Endodermal cell (in vitro differentiated cells): ENCODE measurements around the gene PGC. TPM values are rescaled to one million over a fixed set of nuclear protein-coding genes. Genes with fewer than 3 reads are reported as not detected.

Experiments
- DNase-seq: peaks from one replicate; pipeline ENCODE4 v3.0.0-alpha.2; 2017
- H3K27ac ChIP-seq: 2 replicates; pipeline ENCODE4 v1.5.1; 2013; ENCODE audit warnings: mild to moderate bottlenecking, low read depth, low read length, moderate library complexity
- H3K27me3 ChIP-seq: 2 replicates; pipeline ENCODE4 v1.6.1; 2013; ENCODE audit warnings: mild to moderate bottlenecking, low read length, moderate library complexity; ENCODE audit not compliant: insufficient read depth, control insufficient read depth, poor library complexity, severe bottlenecking
- H3K36me3 ChIP-seq: 2 replicates; pipeline ENCODE4 v1.7.0; 2013; ENCODE audit warnings: mild to moderate bottlenecking, low read length, moderate library complexity; ENCODE audit not compliant: control insufficient read depth, insufficient read depth
- H3K4me1 ChIP-seq: one replicate; pipeline ENCODE4 v1.7.0; 2013; ENCODE audit warnings: low read length; ENCODE audit not compliant: control insufficient read depth, insufficient read depth
- H3K4me3 ChIP-seq: 2 replicates; pipeline ENCODE4 v1.5.1; 2013; ENCODE audit warnings: mild to moderate bottlenecking, low read length, moderate library complexity
- H3K9ac ChIP-seq: 2 replicates; pipeline ENCODE4 v1.6.1; 2013; ENCODE audit warnings: mild to moderate bottlenecking, low read length, moderate library complexity; ENCODE audit not compliant: poor library complexity, severe bottlenecking; ENCODE audit errors: extremely low read depth
- H3K9me3 ChIP-seq: 2 replicates; pipeline ENCODE4 v1.6.1; 2013; ENCODE audit warnings: mild to moderate bottlenecking, low read length, moderate library complexity; ENCODE audit not compliant: control insufficient read depth
- H3K27ac Mint-ChIP-seq: 2 replicates; pipeline ENCODE4 v1.8.0; 2020; ENCODE audit warnings: mixed read lengths
- H3K27me3 Mint-ChIP-seq: 2 replicates; pipeline ENCODE4 v1.8.0; 2021; ENCODE audit warnings: mild to moderate bottlenecking, mixed read lengths; ENCODE audit not compliant: insufficient read depth
- H3K36me3 Mint-ChIP-seq: 2 replicates; pipeline ENCODE4 v1.8.0; 2020; ENCODE audit warnings: low read depth, mixed read lengths
- H3K4me1 Mint-ChIP-seq: 2 replicates; pipeline ENCODE4 v1.8.0; 2020; ENCODE audit warnings: mixed read lengths
- H3K4me3 Mint-ChIP-seq: 2 replicates; pipeline ENCODE4 v1.8.0; 2020; ENCODE audit warnings: mild to moderate bottlenecking, moderate library complexity, mixed read lengths
- H3K9me3 Mint-ChIP-seq: 2 replicates; pipeline ENCODE4 v1.8.0; 2020; ENCODE audit warnings: mild to moderate bottlenecking, mixed read lengths
- WGBS, 2 experiments: methylation state at CpG; one replicate each; pipeline versions ENCODE4 v1.1.5 to v1.1.7; 2013; ENCODE audit warnings: missing lambda C conversion rate in 2 of 2, mixed read lengths in 1 of 2; ENCODE audit not compliant: insufficient coverage in 1 of 2, insufficient read length in 1 of 2; 5-methylcytosine and 5-hydroxymethylcytosine counted together
- total RNA-seq, 2 donors: library from RNA; stranded (reverse); fragmentation: NEBNext Ultra II Directional in 1 of 2; extraction: Animal tissue kit (Norgen Biotek cat#: 25700) in 1 of 2; gene quantifications; 2 replicates in 1 of 2; 3 replicates in 1 of 2; pipeline ENCODE4 v1.2.1, GENCODE V29; 2021
- TF ChIP-seq, protein P1 (sequence below): fragments of 200-600 bp; sonication (generic); conservative IDR thresholded peaks from 2 replicates; pipeline ENCODE4 v1.5.0; 2021; ENCODE audit warnings: antibody characterized with exemption, mild to moderate bottlenecking

Gene PGC
- total RNA-seq, 2 donors from 2014 or later, result not detected

DNA sequence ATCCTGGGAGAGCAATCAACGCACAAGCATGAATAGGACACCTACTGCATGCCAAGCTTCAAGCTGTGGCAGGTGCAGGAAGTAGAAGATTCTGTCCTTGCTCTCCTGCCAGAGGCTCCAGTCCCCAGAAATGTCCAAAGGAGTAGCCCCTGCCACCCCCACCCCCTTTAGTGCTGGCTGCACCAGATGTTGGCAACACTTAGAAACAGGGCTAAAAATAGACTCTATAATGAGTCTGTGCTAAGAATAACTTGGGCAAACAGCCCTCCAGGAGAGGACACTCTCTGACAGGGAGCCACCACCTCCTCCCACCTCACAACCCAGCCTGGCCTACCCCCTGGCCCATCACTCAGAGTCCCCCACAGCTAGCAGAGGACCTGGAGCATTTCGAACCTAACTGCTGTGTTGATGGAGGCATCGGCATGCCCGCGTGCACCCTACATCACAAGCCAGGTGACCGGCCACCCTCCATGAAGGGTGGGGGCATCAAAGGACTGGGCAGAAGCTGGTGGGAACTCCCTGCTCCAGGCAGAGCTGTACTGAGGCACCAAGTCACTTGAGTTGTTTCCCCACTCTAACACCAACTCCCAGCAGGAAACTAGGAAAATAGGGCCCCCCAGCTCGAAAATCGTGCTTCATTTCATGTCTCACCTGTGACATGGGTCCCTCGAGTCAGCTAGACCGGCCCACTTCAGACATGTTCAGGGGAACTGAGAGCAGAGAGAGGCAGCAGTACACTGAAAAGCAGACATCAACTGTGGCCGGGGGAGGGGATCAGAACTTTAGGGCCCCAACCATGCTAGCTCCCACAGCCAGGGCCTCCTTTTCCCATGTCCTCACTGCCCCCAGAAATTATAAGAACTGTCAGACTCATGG, 30.4 kb downstream of the PGC start:
- Histone ChIP-seq H3K36me3 (no peaks in the 10 kb centered on the region), H3K4me3 (no peak overlapping the region), H3K27ac (no peak overlapping the region), H3K4me1 (no peaks in the 10 kb centered on the region), H3K9me3 (no peaks in the 10 kb centered on the region), H3K27me3 (no peaks in the 10 kb centered on the region), H3K9ac (no peak overlapping the region)
- H3K27me3 Mint-ChIP-seq, result peaks cover 3% of the 10 kb centered on the region
- H3K9me3 Mint-ChIP-seq, result no peaks in the 10 kb centered on the region
- no peaks in the 10 kb centered on the region for H3K36me3 Mint-ChIP-seq
- DNase-seq, result no peak
- TF ChIP-seq, protein P1, sequence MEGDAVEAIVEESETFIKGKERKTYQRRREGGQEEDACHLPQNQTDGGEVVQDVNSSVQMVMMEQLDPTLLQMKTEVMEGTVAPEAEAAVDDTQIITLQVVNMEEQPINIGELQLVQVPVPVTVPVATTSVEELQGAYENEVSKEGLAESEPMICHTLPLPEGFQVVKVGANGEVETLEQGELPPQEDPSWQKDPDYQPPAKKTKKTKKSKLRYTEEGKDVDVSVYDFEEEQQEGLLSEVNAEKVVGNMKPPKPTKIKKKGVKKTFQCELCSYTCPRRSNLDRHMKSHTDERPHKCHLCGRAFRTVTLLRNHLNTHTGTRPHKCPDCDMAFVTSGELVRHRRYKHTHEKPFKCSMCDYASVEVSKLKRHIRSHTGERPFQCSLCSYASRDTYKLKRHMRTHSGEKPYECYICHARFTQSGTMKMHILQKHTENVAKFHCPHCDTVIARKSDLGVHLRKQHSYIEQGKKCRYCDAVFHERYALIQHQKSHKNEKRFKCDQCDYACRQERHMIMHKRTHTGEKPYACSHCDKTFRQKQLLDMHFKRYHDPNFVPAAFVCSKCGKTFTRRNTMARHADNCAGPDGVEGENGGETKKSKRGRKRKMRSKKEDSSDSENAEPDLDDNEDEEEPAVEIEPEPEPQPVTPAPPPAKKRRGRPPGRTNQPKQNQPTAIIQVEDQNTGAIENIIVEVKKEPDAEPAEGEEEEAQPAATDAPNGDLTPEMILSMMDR, result no peak
- no peak overlapping the region for H3K27ac Mint-ChIP-seq
- no peaks in the 10 kb centered on the region for H3K4me1 Mint-ChIP-seq
- WGBS, 2 experiments, result 90% methylated on average over 9 to 11 of the region's 11 CpGs
- H3K4me3 Mint-ChIP-seq, result no peak overlapping the region

GRCh38 chr6:41715795-41716515, 31.2 kb downstream of the PGC start:
- no peak overlapping the region for H3K4me3 Mint-ChIP-seq
- no peak overlapping the region for H3K27ac Mint-ChIP-seq
- H3K36me3 ChIP-seq, result no peaks in the 10 kb centered on the region
- no peak overlapping the region for H3K9ac ChIP-seq
- no peaks in the 10 kb centered on the region for H3K36me3 Mint-ChIP-seq
- H3K9me3 ChIP-seq, result no peaks in the 10 kb centered on the region
- no peaks in the 10 kb centered on the region for H3K4me1 Mint-ChIP-seq
- no peaks in the 10 kb centered on the region for H3K4me1 ChIP-seq
- TF ChIP-seq, protein P1, result no peak
- no peak overlapping the region for H3K27ac ChIP-seq
- DNase-seq, result no peak
- 90 to 96% methylated on average over 3 to 5 of the region's 5 CpGs for WGBS, 2 experiments
- H3K4me3 ChIP-seq, result no peak overlapping the region
- H3K27me3 Mint-ChIP-seq, result peaks cover 3% of the 10 kb centered on the region
- H3K9me3 Mint-ChIP-seq, result no peaks in the 10 kb centered on the region
- H3K27me3 ChIP-seq, result no peaks in the 10 kb centered on the region

GRCh38 chr6:41714556-41715273, 32.5 kb downstream of the PGC start:
- no peaks in the 10 kb centered on the region for H3K36me3 ChIP-seq
- Mint-ChIP-seq H3K36me3 (no peaks in the 10 kb centered on the region), H3K9me3 (no peaks in the 10 kb centered on the region), H3K4me1 (no peaks in the 10 kb centered on the region), H3K27ac (no peak overlapping the region), H3K27me3 (peaks cover 5% of the 10 kb centered on the region), H3K4me3 (no peak overlapping the region)
- no peaks in the 10 kb centered on the region for H3K27me3 ChIP-seq
- no peaks in the 10 kb centered on the region for H3K9me3 ChIP-seq
- 89 to 90% methylated on average over 8 to 14 of the region's 14 CpGs for WGBS, 2 experiments
- no peaks in the 10 kb centered on the region for H3K4me1 ChIP-seq
- no peak for DNase-seq
- H3K27ac ChIP-seq, result no peak overlapping the region
- H3K9ac ChIP-seq, result no peak overlapping the region
- H3K4me3 ChIP-seq, result no peak overlapping the region
- TF ChIP-seq, protein P1, result no peak
